Osteocyte (in vitro differentiated cells): ENCODE measurements around the gene GPR84. TPM values are rescaled to one million over a fixed set of nuclear protein-coding genes. Genes with fewer than 3 reads are reported as not detected.
A peak's percentile ranks its signal among the peaks of the same experiment; 100 is the strongest.

Experiments
- DNase-seq: peaks from one replicate; pipeline ENCODE4 v3.0.0; 2021; ENCODE audit warnings: mixed read lengths; ENCODE audit not compliant: unreplicated experiment; ENCODE audit errors: extremely low spot score
- H3K27ac Mint-ChIP-seq: one replicate; pipeline ENCODE4 v1.8.0; 2021; ENCODE audit warnings: mild to moderate bottlenecking, mixed read lengths; ENCODE audit not compliant: unreplicated experiment
- H3K27me3 Mint-ChIP-seq: one replicate; pipeline ENCODE4 v1.8.0; 2021; ENCODE audit warnings: mixed read lengths; ENCODE audit not compliant: unreplicated experiment
- H3K36me3 Mint-ChIP-seq: one replicate; pipeline ENCODE4 v1.8.0; 2021; ENCODE audit warnings: mixed read lengths; ENCODE audit not compliant: unreplicated experiment
- H3K4me1 Mint-ChIP-seq: one replicate; pipeline ENCODE4 v1.8.0; 2021; ENCODE audit warnings: mixed read lengths; ENCODE audit not compliant: unreplicated experiment
- H3K4me3 Mint-ChIP-seq: one replicate; pipeline ENCODE4 v1.8.0; 2021; ENCODE audit warnings: mild to moderate bottlenecking, moderate library complexity, mixed read lengths; ENCODE audit not compliant: unreplicated experiment
- H3K9me3 Mint-ChIP-seq: one replicate; pipeline ENCODE4 v1.8.0; 2021; ENCODE audit warnings: mixed read lengths; ENCODE audit not compliant: unreplicated experiment
- total RNA-seq: library from RNA; stranded (reverse); gene quantifications from 2 replicates; pipeline ENCODE4 v1.2.1, GENCODE V29; 2021
- TF ChIP-seq, protein P1 (sequence below): fragments of 200-600 bp; sonication (generic); IDR thresholded peaks from 2 replicates; pipeline ENCODE4 v1.5.0; 2021; ENCODE audit warnings: antibody characterized with exemption, mild to moderate bottlenecking, moderate library complexity

The GPR84 gene
- total RNA-seq, 1 donor from 2014 or later, result not detected

DNA sequence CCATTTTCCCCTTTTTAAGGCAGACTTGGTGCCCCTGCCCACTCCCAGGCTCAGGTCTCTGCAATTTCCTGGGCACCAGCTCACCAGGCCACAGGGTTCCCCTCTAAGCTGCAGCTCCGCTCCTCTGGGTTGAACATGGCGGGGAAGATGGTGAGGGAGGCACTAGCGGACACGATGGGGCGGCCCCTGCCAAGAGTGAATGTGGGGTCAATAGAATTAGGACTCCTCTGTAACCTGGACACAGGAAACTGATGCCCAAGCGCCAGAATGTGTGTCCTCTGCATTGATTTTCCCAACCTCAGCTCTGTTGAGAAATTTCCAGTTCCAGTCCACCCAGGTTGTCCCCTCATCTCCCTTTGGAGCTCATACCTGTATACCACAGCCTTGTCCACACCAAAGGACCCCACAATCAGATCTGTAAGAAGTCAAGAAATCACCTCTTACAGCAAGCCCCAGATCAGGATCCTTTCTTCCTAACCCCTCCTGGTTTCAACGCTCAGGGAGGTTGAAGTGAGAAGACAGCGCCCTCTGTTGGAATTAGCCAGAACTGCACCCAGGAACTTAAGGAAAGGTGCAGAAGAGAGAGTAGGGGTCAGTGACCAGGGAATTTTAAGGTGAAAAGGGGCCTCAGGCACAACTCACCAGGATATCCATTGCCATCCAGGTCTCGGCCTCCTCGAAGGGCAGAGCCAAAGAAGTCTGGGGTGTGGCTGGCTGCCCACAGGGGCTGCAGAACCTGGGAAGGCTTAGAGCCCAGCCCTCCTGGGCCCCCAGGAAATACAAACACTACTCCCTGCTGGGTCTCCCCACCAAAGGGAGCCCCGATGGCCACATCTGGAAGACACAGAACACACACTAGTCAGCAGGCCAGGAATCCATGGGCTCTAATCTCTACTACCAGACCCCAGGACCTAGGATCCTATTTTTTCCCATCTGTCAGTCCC is 40.0 kb upstream of the GPR84 start:
- H3K4me1 Mint-ChIP-seq, result no peaks in the 10 kb centered on the region
- TF ChIP-seq, protein P1, sequence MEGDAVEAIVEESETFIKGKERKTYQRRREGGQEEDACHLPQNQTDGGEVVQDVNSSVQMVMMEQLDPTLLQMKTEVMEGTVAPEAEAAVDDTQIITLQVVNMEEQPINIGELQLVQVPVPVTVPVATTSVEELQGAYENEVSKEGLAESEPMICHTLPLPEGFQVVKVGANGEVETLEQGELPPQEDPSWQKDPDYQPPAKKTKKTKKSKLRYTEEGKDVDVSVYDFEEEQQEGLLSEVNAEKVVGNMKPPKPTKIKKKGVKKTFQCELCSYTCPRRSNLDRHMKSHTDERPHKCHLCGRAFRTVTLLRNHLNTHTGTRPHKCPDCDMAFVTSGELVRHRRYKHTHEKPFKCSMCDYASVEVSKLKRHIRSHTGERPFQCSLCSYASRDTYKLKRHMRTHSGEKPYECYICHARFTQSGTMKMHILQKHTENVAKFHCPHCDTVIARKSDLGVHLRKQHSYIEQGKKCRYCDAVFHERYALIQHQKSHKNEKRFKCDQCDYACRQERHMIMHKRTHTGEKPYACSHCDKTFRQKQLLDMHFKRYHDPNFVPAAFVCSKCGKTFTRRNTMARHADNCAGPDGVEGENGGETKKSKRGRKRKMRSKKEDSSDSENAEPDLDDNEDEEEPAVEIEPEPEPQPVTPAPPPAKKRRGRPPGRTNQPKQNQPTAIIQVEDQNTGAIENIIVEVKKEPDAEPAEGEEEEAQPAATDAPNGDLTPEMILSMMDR, result peak; percentile 88
- H3K36me3 Mint-ChIP-seq, result peaks cover 46% of the 10 kb centered on the region

DNA sequence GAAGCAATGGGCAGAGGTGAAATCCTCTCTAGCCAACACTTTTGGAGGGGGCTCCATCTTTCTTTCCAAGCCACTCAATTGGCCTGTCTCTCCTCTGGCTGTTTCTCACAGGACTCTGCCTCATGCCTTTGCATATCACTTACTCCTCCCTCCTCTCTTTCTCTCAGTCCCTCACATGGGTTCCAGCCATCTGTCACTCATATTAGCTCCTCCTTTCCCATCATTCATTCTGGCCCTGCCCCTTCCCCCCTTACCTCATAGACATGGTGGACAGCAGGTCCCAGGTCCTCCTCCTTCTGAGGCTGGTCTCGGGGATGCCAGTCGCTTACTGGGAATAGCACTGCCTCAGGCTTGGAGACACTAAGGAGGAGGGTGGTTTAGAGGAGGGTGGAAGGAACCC is 36.8 kb upstream of the GPR84 start:
- H3K27me3 Mint-ChIP-seq, result no peaks in the 10 kb centered on the region
- no peak overlapping the region for H3K4me3 Mint-ChIP-seq
- no peak overlapping the region for H3K27ac Mint-ChIP-seq
- no peaks in the 10 kb centered on the region for H3K9me3 Mint-ChIP-seq
- TF ChIP-seq, protein P1, result no peak
- no peaks in the 10 kb centered on the region for H3K4me1 Mint-ChIP-seq
- no peak for DNase-seq
- H3K36me3 Mint-ChIP-seq, result peaks cover 48% of the 10 kb centered on the region

More for the DNA sequence above, 40.0 kb upstream of the GPR84 start:
- DNase-seq, result no peak
- Mint-ChIP-seq H3K4me3 (no peak overlapping the region), H3K27me3 (no peaks in the 10 kb centered on the region), H3K27ac (no peak overlapping the region), H3K9me3 (no peaks in the 10 kb centered on the region)

DNA sequence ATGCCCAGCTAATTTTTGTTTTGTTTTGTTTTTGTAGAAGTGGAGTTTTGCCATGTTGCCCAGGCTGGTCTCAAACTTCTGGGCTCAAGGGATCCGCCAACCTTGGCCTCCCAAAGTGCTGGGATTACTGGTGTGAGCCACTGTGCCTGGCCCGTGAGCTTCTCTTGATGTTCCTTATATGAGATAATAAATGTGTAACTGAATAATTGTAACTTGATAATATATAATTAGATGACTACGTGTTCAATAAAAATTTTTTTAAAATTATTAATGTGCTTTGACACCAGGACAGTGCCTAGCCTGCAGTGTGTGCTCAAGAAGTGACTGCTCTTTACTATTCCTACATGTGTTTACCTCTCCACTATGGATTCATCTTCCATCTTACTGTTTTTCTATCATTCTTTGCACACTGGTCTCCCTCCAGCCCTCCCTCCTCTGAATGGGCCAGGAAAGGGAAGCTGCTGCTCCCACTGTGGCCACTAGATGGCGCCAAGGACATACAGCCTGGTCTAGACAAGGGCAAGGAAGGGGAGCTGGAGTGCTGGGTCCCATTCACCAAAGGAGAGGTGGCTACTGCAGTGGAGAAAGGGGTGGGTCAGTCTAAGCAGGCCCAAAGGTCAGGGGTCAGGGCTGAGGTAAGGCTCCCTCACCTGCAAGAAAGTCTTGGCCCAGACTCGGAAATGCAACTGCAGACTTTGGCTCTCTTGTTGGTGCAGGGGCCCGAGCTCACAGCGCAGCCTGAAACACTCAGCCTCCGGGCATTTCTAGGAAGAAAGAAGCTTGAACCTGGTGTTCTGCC is 34.9 kb upstream of the GPR84 start:
- H3K4me1 Mint-ChIP-seq, result no peaks in the 10 kb centered on the region
- H3K9me3 Mint-ChIP-seq, result no peaks in the 10 kb centered on the region
- TF ChIP-seq, protein P1, result peak; percentile 98
- peaks cover 47% of the 10 kb centered on the region for H3K36me3 Mint-ChIP-seq
- peak; percentile 94 for DNase-seq
- no peaks in the 10 kb centered on the region for H3K27me3 Mint-ChIP-seq
- H3K4me3 Mint-ChIP-seq, result no peak overlapping the region
- no peak overlapping the region for H3K27ac Mint-ChIP-seq

DNA sequence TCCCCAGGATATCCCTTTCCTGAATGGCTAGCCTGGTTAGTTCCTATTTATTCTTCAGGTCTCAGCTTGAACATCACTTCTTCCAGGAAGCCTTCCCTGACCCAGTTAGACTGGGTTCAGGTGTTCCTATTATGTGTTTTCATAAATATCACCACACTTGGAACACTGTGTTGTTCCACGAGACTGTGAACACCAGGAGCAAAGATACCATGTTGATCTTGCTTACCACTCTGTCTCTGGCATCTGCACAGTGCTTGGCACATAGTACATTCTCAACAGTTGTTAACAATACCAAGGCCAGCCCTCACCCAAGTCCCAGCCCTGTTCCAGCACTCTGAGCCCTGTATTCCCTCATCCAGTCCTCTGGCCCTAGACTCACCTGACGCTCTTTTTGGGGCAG is 33.9 kb upstream of the GPR84 start:
- Mint-ChIP-seq H3K27me3 (no peaks in the 10 kb centered on the region), H3K27ac (no peak overlapping the region), H3K36me3 (peaks cover 43% of the 10 kb centered on the region), H3K4me1 (no peaks in the 10 kb centered on the region), H3K9me3 (no peaks in the 10 kb centered on the region), H3K4me3 (no peak overlapping the region)
- DNase-seq, result no peak
- TF ChIP-seq, protein P1, result no peak

DNA sequence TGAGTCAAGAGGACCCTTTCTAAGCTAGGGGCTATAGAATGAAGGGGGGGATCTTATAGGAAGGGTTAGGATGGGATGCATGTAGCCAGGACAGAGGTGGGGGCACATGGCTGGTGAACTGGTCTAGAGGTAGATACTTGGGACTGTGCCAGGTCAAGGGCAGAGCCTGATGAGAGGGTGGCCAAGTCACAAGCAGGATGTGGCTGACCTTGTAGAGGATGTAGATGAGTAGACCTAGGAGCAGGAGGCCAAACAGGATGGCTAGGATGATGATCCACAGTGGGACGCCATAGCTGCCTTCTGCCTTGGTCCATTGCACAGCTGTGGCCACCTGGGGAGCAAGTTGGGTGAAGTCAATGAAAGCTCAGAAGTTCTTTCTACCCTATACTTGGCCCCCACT is 32.9 kb upstream of the GPR84 start:
- Mint-ChIP-seq H3K36me3 (peaks cover 36% of the 10 kb centered on the region), H3K4me3 (no peak overlapping the region), H3K9me3 (no peaks in the 10 kb centered on the region), H3K27me3 (no peaks in the 10 kb centered on the region), H3K27ac (no peak overlapping the region), H3K4me1 (no peaks in the 10 kb centered on the region)
- TF ChIP-seq, protein P1, result no peak
- DNase-seq, result no peak
